ENCODE data around the gene ZSWIM1.
A peak's percentile ranks its signal among the peaks of the same experiment; 100 is the strongest.

Gene ZSWIM1

GRCh38 chr20:45890985-45891983 is 10.3 kb downstream of the ZSWIM1 start, which contains the start of the genes CTSA and NEURL2:
TSS of gene CTSA (plus strand) at chr20:45891335. CDS start at chr20:45891569, 234 bp downstream.
TSS of gene NEURL2 (minus strand) at chr20:45891208. CDS start at chr20:45890991, 217 bp downstream.
- Histone ChIP-seq H3K4me1 (ENCODE audit: insufficient read depth, poor library complexity, severe bottlenecking) (no peaks in the 10 kb centered on the region), H3K27me3 (ENCODE audit: insufficient read depth, poor library complexity, severe bottlenecking) (no peaks in the 10 kb centered on the region), H3K27ac (ENCODE audit: poor library complexity, severe bottlenecking) (peak within 1 kb of the TSS; percentile 5), H3K9me3 (ENCODE audit: severe bottlenecking) (no peaks in the 10 kb centered on the region), H3K4me3 (ENCODE audit: severe bottlenecking) (peak within 1 kb of the TSS; percentile 72), H3K36me3 (ENCODE audit: low read depth) (peaks cover 23% of the 10 kb centered on the region; the same call in 1 of the 2 replicates)
- ATAC-seq (ENCODE audit: low read depth) = peak; percentile 69
- no peak for TF ChIP-seq CTCF (IDR thresholded peaks at IDR 0.05; ENCODE audit: poor library complexity, severe bottlenecking)
- peak; percentile 100 for DNase-seq (ENCODE audit: low spot score)

- H3K36me3 ChIP-seq (ENCODE audit: low read depth) = peaks cover 30% of the 10 kb centered on the region
- H3K9me3 ChIP-seq (ENCODE audit: severe bottlenecking) = no peaks in the 10 kb centered on the region
- H3K27ac ChIP-seq (ENCODE audit: poor library complexity, severe bottlenecking) = no peak overlapping the region
- 0 out of 3 replicates have a peak, but pooled peaks have one; percentile 5 for ATAC-seq (ENCODE audit: low read depth)
- H3K4me3 ChIP-seq (ENCODE audit: severe bottlenecking) = peak overlapping the region; percentile 72
- H3K27me3 ChIP-seq (ENCODE audit: insufficient read depth, poor library complexity, severe bottlenecking) = no peaks in the 10 kb centered on the region
- TF ChIP-seq CTCF (IDR thresholded peaks at IDR 0.05; ENCODE audit: poor library complexity, severe bottlenecking) = no peak
- no peaks in the 10 kb centered on the region for H3K4me1 ChIP-seq (ENCODE audit: insufficient read depth, poor library complexity, severe bottlenecking)
- DNase-seq (ENCODE audit: low spot score) = peak; percentile 69
These were observed 11.2 kb downstream of the ZSWIM1 start for GRCh38 chr20:45892049-45892825.

DNA sequence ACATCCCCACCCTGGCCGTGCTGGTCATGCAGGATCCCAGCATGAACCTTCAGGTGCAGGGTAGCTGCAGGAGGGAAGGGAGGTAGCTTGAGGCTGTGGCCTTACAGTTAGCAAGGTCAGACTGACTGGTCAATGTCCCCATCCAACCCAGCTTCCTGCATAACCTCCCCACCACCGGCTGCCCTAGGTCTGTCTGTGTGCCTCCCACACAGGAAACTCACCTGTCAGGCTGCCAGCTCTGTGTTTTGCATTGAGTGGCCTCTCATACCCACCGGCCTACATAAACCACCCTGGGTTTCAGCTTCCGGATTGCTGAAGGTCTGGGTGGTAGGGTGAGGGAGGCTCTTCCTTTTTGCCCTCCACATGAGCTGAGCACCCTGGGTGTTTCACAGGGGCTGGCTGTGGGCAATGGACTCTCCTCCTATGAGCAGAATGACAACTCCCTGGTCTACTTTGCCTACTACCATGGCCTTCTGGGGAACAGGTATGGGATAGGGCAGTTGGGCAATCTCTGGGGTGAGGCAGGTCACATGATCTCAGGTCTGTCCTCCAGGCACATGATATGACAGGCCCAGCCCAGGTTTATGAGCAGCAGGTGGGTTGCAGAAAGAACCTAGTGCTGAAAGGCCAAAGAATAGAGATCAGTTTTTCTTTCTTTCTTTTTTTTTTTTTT is 11.9 kb downstream of the ZSWIM1 start:
- Histone ChIP-seq H3K27me3 (ENCODE audit: insufficient read depth, poor library complexity, severe bottlenecking) (no peaks in the 10 kb centered on the region), H3K4me3 (ENCODE audit: severe bottlenecking) (no peak overlapping the region), H3K4me1 (ENCODE audit: insufficient read depth, poor library complexity, severe bottlenecking) (no peaks in the 10 kb centered on the region), H3K9me3 (ENCODE audit: severe bottlenecking) (no peaks in the 10 kb centered on the region), H3K36me3 (ENCODE audit: low read depth) (peaks cover 37% of the 10 kb centered on the region), H3K27ac (ENCODE audit: poor library complexity, severe bottlenecking) (no peak overlapping the region)
- TF ChIP-seq CTCF (IDR thresholded peaks at IDR 0.05; ENCODE audit: poor library complexity, severe bottlenecking) = no peak
- DNase-seq (ENCODE audit: low spot score) (peak; percentile 77), ATAC-seq (ENCODE audit: low read depth) (no peak)

DNA sequence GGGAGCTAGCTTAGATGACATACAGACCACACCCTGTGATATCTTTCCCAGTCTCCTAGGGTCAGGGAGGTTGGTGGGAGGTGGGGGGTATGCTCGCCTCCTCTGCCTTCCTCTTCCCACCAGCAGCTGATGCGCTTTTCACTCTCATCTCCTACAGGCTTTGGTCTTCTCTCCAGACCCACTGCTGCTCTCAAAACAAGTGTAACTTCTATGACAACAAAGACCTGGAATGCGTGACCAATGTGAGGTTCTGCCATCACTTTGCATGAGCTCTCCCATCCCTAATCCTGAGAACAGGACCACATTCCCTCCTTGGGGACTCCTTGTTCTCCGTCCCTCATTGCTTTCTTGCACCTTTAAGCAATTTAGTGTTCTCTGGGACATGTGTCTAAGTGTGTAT is 12.8 kb downstream of the ZSWIM1 start:
- H3K36me3 ChIP-seq (ENCODE audit: low read depth) = peaks cover 38% of the 10 kb centered on the region
- no peaks in the 10 kb centered on the region for H3K9me3 ChIP-seq (ENCODE audit: severe bottlenecking)
- no peaks in the 10 kb centered on the region for H3K4me1 ChIP-seq (ENCODE audit: insufficient read depth, poor library complexity, severe bottlenecking)
- ATAC-seq (ENCODE audit: low read depth) (no peak), DNase-seq (ENCODE audit: low spot score) (peak; percentile 52)
- no peak overlapping the region for H3K4me3 ChIP-seq (ENCODE audit: severe bottlenecking)
- H3K27me3 ChIP-seq (ENCODE audit: insufficient read depth, poor library complexity, severe bottlenecking) = no peaks in the 10 kb centered on the region
- no peak overlapping the region for H3K27ac ChIP-seq (ENCODE audit: poor library complexity, severe bottlenecking)
- no peak for TF ChIP-seq CTCF (IDR thresholded peaks at IDR 0.05; ENCODE audit: poor library complexity, severe bottlenecking)
